ENCODE measurements around the gene COL19A1. TPM values are rescaled to one million over a fixed set of nuclear protein-coding genes. Genes with fewer than 3 reads are reported as not detected.
"Not testable (repeated sequence)": the region's sequence is repeated elsewhere in the genome, so short reads cannot be mapped to it uniquely, and the experiment has no call there.

Gene COL19A1
- total and polyA plus RNA-seq, 4 donors = 0.09 to 4.4 (median 0.80) TPM; not detected in 1

- H3K4me1 ChIP-seq (ENCODE audit: control insufficient read depth in 5 of 5, insufficient read depth in 5 of 5, low read length in 5 of 5) = no peaks in the 10 kb centered on the region
- no peak for TF ChIP-seq CTCF (IDR thresholded peaks at IDR 0.05; ENCODE audit: control extremely low read depth, extremely low read depth)
- H3K36me3 ChIP-seq (ENCODE audit: control insufficient read depth in 4 of 4, insufficient read depth in 4 of 4, low read length in 4 of 4) = no peaks in the 10 kb centered on the region
- no peaks in the 10 kb centered on the region for H3K9me3 ChIP-seq (ENCODE audit: control insufficient read depth in 4 of 4, insufficient read depth in 3 of 4, low read length in 3 of 4)
- no peak for ATAC-seq (ENCODE audit: insufficient read depth, low FRiP score)
- WGBS, 2 donors = 85 to 89% methylated on average over 3 of the region's 3 CpGs
- H3K27ac ChIP-seq (ENCODE audit: low read depth in 1 of 2, low read length in 1 of 2) = no peak overlapping the region
- no peak overlapping the region for H3K9ac ChIP-seq (ENCODE audit: insufficient read depth in 1 of 2, low read length in 2 of 2)
- H3K4me3 ChIP-seq = no peak overlapping the region
- no peaks in the 10 kb centered on the region for H3K27me3 ChIP-seq (ENCODE audit: control insufficient read depth in 3 of 3, insufficient read depth in 3 of 3, low read length in 2 of 3)
- no peak for DNase-seq
These were observed 91.7 kb downstream of the COL19A1 start for GRCh38 chr6:69957985-69958559.

DNA sequence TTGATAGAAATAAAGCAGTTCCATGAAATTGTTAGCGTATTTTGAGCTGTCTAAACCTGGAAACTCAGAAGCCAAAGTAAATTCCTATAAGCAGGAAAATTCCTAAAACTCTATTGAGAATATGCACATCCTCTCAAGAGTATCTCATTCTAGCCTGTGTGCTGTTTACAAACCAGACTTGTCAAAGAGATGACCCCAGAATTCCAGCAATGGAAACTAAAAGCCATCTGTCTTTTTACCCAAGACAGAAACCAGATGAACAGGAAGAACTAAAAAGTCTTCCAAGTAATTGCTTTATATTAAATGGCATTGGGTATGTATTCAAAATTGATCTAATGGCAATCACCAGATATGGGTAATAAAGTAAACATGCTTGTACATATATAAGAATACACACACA lies 92.6 kb downstream of the COL19A1 start:
- TF ChIP-seq CTCF (IDR thresholded peaks at IDR 0.05; ENCODE audit: control extremely low read depth, extremely low read depth) = no peak
- Histone ChIP-seq H3K4me3 (no peak overlapping the region), H3K27me3 (ENCODE audit: control insufficient read depth in 3 of 3, insufficient read depth in 3 of 3, low read length in 2 of 3) (no peaks in the 10 kb centered on the region), H3K9me3 (ENCODE audit: control insufficient read depth in 4 of 4, insufficient read depth in 3 of 4, low read length in 3 of 4) (peaks cover 0 to 3% (median 0%) of the 10 kb centered on the region in 4 donors), H3K27ac (ENCODE audit: low read depth in 1 of 2, low read length in 1 of 2) (no peak overlapping the region), H3K4me1 (ENCODE audit: control insufficient read depth in 5 of 5, insufficient read depth in 5 of 5, low read length in 5 of 5) (no peaks in the 10 kb centered on the region), H3K36me3 (ENCODE audit: control insufficient read depth in 4 of 4, insufficient read depth in 4 of 4, low read length in 4 of 4) (no peaks in the 10 kb centered on the region), H3K9ac (ENCODE audit: insufficient read depth in 1 of 2, low read length in 2 of 2) (no peak overlapping the region)
- 82 to 94% methylated on average over 1 of the region's 1 CpG for WGBS, 2 donors
- ATAC-seq (ENCODE audit: insufficient read depth, low FRiP score) = no peak
- DNase-seq = no peak

DNA sequence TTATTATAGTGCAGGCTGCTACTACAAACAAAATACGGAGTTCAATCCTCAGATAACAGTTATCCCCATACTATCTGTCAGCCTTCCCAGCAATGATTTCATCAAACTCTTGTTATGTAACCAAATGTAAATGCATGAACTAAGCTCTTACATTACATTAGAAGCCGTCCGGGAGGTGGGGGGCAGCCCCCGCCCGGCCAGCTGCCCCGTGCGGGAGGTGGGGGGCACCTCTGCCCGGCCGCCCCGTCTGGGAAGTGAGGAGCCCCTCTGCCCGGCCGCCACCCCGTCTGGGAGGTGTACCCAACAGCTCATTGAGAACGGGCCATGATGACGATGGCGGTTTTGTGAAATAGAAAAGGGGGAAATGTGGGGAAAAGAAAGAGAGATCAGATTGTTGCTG lies 99.6 kb downstream of the COL19A1 start:
- not testable (repeated sequence) for ATAC-seq (ENCODE audit: insufficient read depth, low FRiP score); H3K9ac ChIP-seq (ENCODE audit: insufficient read depth in 1 of 2, low read length in 2 of 2); H3K27ac ChIP-seq (ENCODE audit: low read depth in 1 of 2, low read length in 1 of 2); H3K4me3 ChIP-seq; DNase-seq; H3K9me3 ChIP-seq (ENCODE audit: control insufficient read depth in 4 of 4, insufficient read depth in 3 of 4, low read length in 3 of 4); H3K4me1 ChIP-seq (ENCODE audit: control insufficient read depth in 5 of 5, insufficient read depth in 5 of 5, low read length in 5 of 5); H3K36me3 ChIP-seq (ENCODE audit: control insufficient read depth in 4 of 4, insufficient read depth in 4 of 4, low read length in 4 of 4); H3K27me3 ChIP-seq (ENCODE audit: control insufficient read depth in 3 of 3, insufficient read depth in 3 of 3, low read length in 2 of 3)
- 92 to 96% methylated on average over 16 of the region's 16 CpGs for WGBS, 2 donors

- WGBS, 2 donors = 29 to 58% methylated on average over 2 of the region's 2 CpGs
These were observed 106.8 kb downstream of the COL19A1 start for GRCh38 chr6:69973138-69973537.

More at GRCh38 chr6:69973138-69973537, 106.8 kb downstream of the COL19A1 start:
- Histone ChIP-seq H3K27me3 (ENCODE audit: control insufficient read depth in 3 of 3, insufficient read depth in 3 of 3, low read length in 2 of 3) (no peaks in the 10 kb centered on the region), H3K36me3 (ENCODE audit: control insufficient read depth in 4 of 4, insufficient read depth in 4 of 4, low read length in 4 of 4) (no peaks in the 10 kb centered on the region), H3K9me3 (ENCODE audit: control insufficient read depth in 4 of 4, insufficient read depth in 3 of 4, low read length in 3 of 4) (no peaks in the 10 kb centered on the region), H3K4me1 (ENCODE audit: control insufficient read depth in 5 of 5, insufficient read depth in 5 of 5, low read length in 5 of 5) (peaks cover 0 to 2% (median 0%) of the 10 kb centered on the region in 5 donors), H3K4me3 (no peak overlapping the region), H3K9ac (ENCODE audit: insufficient read depth in 1 of 2, low read length in 2 of 2) (no peak overlapping the region), H3K27ac (ENCODE audit: low read depth in 1 of 2, low read length in 1 of 2) (no peak overlapping the region)
- DNase-seq (no peak), ATAC-seq (ENCODE audit: insufficient read depth, low FRiP score) (no peak)
- TF ChIP-seq CTCF (IDR thresholded peaks at IDR 0.05; ENCODE audit: control extremely low read depth, extremely low read depth) = no peak
